CD14-positive monocyte (primary cell): Measurements from ENCODE around the gene VPS37C. TPM values are rescaled to one million over a fixed set of nuclear protein-coding genes. Genes with fewer than 3 reads are reported as not detected.

Experiments
- DNase-seq, 3 donors: peaks; one replicate each; pipeline ENCODE4 v3.0.0-alpha.2; 2011 to 2022
- H2AFZ ChIP-seq: 2 replicates; pipeline ENCODE4 v1.6.0; 2012; ENCODE audit warnings: mild to moderate bottlenecking, low read depth, low read length, inconsistent platforms; ENCODE audit not compliant: insufficient read depth, poor library complexity, severe bottlenecking
- H3K27ac ChIP-seq, 2 donors: 1 replicate in 1 of 2; 2 replicates in 1 of 2; pipeline ENCODE4 v1.5.1; 2012 to 2013; ENCODE audit warnings: low read length in 2 of 2, control low read depth in 1 of 2, inconsistent platforms in 1 of 2, low read depth in 1 of 2, mild to moderate bottlenecking in 1 of 2
- H3K27me3 ChIP-seq, 2 donors: one replicate each; pipeline versions ENCODE4 v1.6.0 to v1.6.1; 2011 to 2013; ENCODE audit warnings: low read length in 2 of 2; ENCODE audit not compliant: control insufficient read depth in 2 of 2, insufficient read depth in 2 of 2
- H3K36me3 ChIP-seq, 2 donors: replicated peaks in 1 of 2; 1 replicate in 1 of 2; 2 replicates in 1 of 2; pipeline versions ENCODE4 v1.5.1 to v1.6.1; 2012 to 2013; ENCODE audit warnings: low read length in 2 of 2, control low read depth in 1 of 2, inconsistent platforms in 1 of 2, mild to moderate bottlenecking in 1 of 2; ENCODE audit not compliant: insufficient read depth in 2 of 2, control insufficient read depth in 1 of 2
- H3K4me1 ChIP-seq, 2 donors: 1 replicate in 1 of 2; 2 replicates in 1 of 2; pipeline versions ENCODE4 v1.5.1 to v1.6.1; 2012 to 2013; ENCODE audit warnings: low read length in 2 of 2, control low read depth in 1 of 2, inconsistent platforms in 1 of 2, mild to moderate bottlenecking in 1 of 2, moderate library complexity in 1 of 2; ENCODE audit not compliant: insufficient read depth in 2 of 2, control insufficient read depth in 1 of 2
- H3K4me2 ChIP-seq: replicated peaks from 2 replicates; pipeline ENCODE3; 2012; ENCODE audit warnings: low read length, moderate library complexity, mild to moderate bottlenecking; ENCODE audit not compliant: poor library complexity, severe bottlenecking; ENCODE audit errors: extremely low read depth
- H3K4me3 ChIP-seq, 3 experiments: fragments of 200-600 bp in 1 of 3; sonication (generic) in 1 of 3; replicated peaks in 1 of 3; 1 replicate in 2 of 3; 2 replicates in 1 of 3; pipeline ENCODE4 v1.5.1; 2011 to 2013; ENCODE audit warnings: low read length in 3 of 3, mild to moderate bottlenecking in 3 of 3, control low read depth in 2 of 3, low read depth in 2 of 3, inconsistent platforms in 1 of 3, moderate library complexity in 1 of 3
- H3K79me2 ChIP-seq: 2 replicates; pipeline ENCODE4 v1.6.0; 2012; ENCODE audit warnings: mild to moderate bottlenecking, control low read depth, inconsistent platforms, low read length, moderate library complexity; ENCODE audit not compliant: insufficient read depth
- H3K9ac ChIP-seq: 2 replicates; pipeline ENCODE4 v1.6.0; 2017; ENCODE audit warnings: low read length, mild to moderate bottlenecking; ENCODE audit not compliant: insufficient read depth, poor library complexity, severe bottlenecking
- H3K9me3 ChIP-seq, 2 donors: replicated peaks in 1 of 2; 1 replicate in 1 of 2; 2 replicates in 1 of 2; pipeline versions ENCODE4 v1.5.1 to v1.6.1; 2012 to 2013; ENCODE audit warnings: low read length in 2 of 2, control low read depth in 1 of 2; ENCODE audit not compliant: control insufficient read depth in 1 of 2, insufficient read depth in 1 of 2
- H4K20me1 ChIP-seq: 2 replicates; pipeline ENCODE4 v1.6.0; 2012; ENCODE audit warnings: mild to moderate bottlenecking, low read length, control low read depth, moderate library complexity; ENCODE audit not compliant: insufficient read depth
- H3K27ac Mint-ChIP-seq, 7 donors: one replicate each; pipeline ENCODE4 v1.8.0; 2020; ENCODE audit warnings: mild to moderate bottlenecking in 7 of 7, mixed read lengths in 7 of 7, moderate library complexity in 6 of 7, inconsistent platforms in 2 of 7
- H3K27me3 Mint-ChIP-seq, 3 donors: one replicate each; pipeline ENCODE4 v1.8.0; 2021 to 2022; ENCODE audit warnings: low read depth in 3 of 3, mild to moderate bottlenecking in 3 of 3, mixed read lengths in 3 of 3, moderate library complexity in 3 of 3, inconsistent platforms in 1 of 3
- H3K36me3 Mint-ChIP-seq, 2 donors: one replicate each; pipeline ENCODE4 v1.8.0; 2020; ENCODE audit warnings: mixed read lengths in 2 of 2, inconsistent platforms in 1 of 2, mild to moderate bottlenecking in 1 of 2
- H3K4me1 Mint-ChIP-seq: one replicate; pipeline ENCODE4 v1.8.0; 2020; ENCODE audit warnings: mild to moderate bottlenecking, mixed read lengths
- H3K4me3 Mint-ChIP-seq, 2 donors: one replicate each; pipeline ENCODE4 v1.8.0; 2020; ENCODE audit warnings: mild to moderate bottlenecking in 2 of 2, mixed read lengths in 2 of 2, moderate library complexity in 1 of 2
- H3K9me3 Mint-ChIP-seq, 7 donors: one replicate each; pipeline ENCODE4 v1.8.0; 2020 to 2022; ENCODE audit warnings: mixed read lengths in 7 of 7, mild to moderate bottlenecking in 6 of 7, moderate library complexity in 6 of 7, inconsistent platforms in 2 of 7
- CTCF ChIP-seq: fragments of 200-600 bp; IDR thresholded peaks from one replicate; pipeline ENCODE4 v1.8.0; 2022; ENCODE audit warnings: antibody characterized with exemption, mild to moderate bottlenecking
- WGBS: methylation state at CpG from one replicate; pipeline ENCODE4 v1.1.5; 2013; ENCODE audit warnings: missing lambda C conversion rate; ENCODE audit not compliant: insufficient coverage; 5-methylcytosine and 5-hydroxymethylcytosine counted together
- intact Hi-C, 2 donors: fragments of 100-400 bp; cut with micrococcal nuclease; formaldehyde crosslinking; loops; one replicate each; pipeline versions ENCODE4 v1.15.0 to v1.15.1; 2023
- polyA plus RNA-seq, 3 donors: library from polyadenylated mRNA; depleted of rRNA in 1 of 3; unstranded in 2 of 3; stranded (reverse) in 1 of 3; fragments of 300-500 nt in 2 of 3; fragments of >200 nt in 1 of 3; fragmentation: Illumina TruSeq in 2 of 3; gene quantifications; 1 replicate in 2 of 3; 2 replicates in 1 of 3; pipeline ENCODE4 v1.2.3, GENCODE V29; 2012 to 2021

Gene VPS37C
- polyA plus RNA-seq, 3 donors = 1.9 to 25.1 (median 3.8) TPM

- no peak overlapping the region for H3K4me3 Mint-ChIP-seq
- H3K27me3 ChIP-seq = no peaks in the 10 kb centered on the region
- 98% methylated on average over 8 of the region's 8 CpGs for WGBS
- peaks cover 0 to 4% (median 0%) of the 10 kb centered on the region in 3 donors for H3K27me3 Mint-ChIP-seq
- no peaks in the 10 kb centered on the region for H3K9me3 ChIP-seq
- peaks cover 6 to 13% of the 10 kb centered on the region in 2 donors for H3K4me1 ChIP-seq
- peak overlapping the region in 1 of 2 donors; percentile 21 for H3K27ac ChIP-seq
- no peaks in the 10 kb centered on the region for H3K9me3 Mint-ChIP-seq
- intact Hi-C loops = loop anchor here (2.0 to 10.0 kb wide), 2 partner anchors 56 to 296 kb away; no protein-coding TSS in a partner anchor
- H2AFZ ChIP-seq = no peak overlapping the region
- peak overlapping the region in 4 of 7 donors; percentile 10 to 78 (median 43) for H3K27ac Mint-ChIP-seq
- TF ChIP-seq CTCF = no peak
- peaks cover 57 to 74% of the 10 kb centered on the region in 2 donors for H3K36me3 ChIP-seq
- H3K36me3 Mint-ChIP-seq = peaks cover 48 to 69% of the 10 kb centered on the region in 2 donors
- no peak overlapping the region for H3K4me3 ChIP-seq
- H3K4me2 ChIP-seq = no peak overlapping the region
- H3K79me2 ChIP-seq = no peaks in the 10 kb centered on the region
- H3K4me1 Mint-ChIP-seq = peaks cover 7% of the 10 kb centered on the region
- no peak overlapping the region for H3K9ac ChIP-seq
- H4K20me1 ChIP-seq = peaks cover 73% of the 10 kb centered on the region
- DNase-seq = no peak
Measured at GRCh38 chr11:61131186-61131585, 30.0 kb downstream of the VPS37C start.

GRCh38 chr11:61129639-61130523, 31.3 kb downstream of the VPS37C start:
- peaks cover 0 to 1% (median 0%) of the 10 kb centered on the region in 3 donors for H3K27me3 Mint-ChIP-seq
- intact Hi-C loops = loop anchor here (1.0 to 10.0 kb wide), 5 partner anchors 43 to 295 kb away; no protein-coding TSS in a partner anchor
- peak overlapping the region in 1 of 2 donors; percentile 65 for H3K27ac ChIP-seq
- WGBS = 37% methylated on average over 28 of the region's 33 CpGs
- H3K9ac ChIP-seq = peak overlapping the region; percentile 17
- peaks cover 43 to 56% of the 10 kb centered on the region in 2 donors for H3K36me3 Mint-ChIP-seq
- peaks cover 69% of the 10 kb centered on the region for H4K20me1 ChIP-seq
- DNase-seq = peak; percentile 82 to 89 (median 88)
- no peaks in the 10 kb centered on the region for H3K27me3 ChIP-seq
- no peak overlapping the region for H2AFZ ChIP-seq
- TF ChIP-seq CTCF = peak; percentile 100
- H3K9me3 Mint-ChIP-seq = no peaks in the 10 kb centered on the region
- H3K4me3 ChIP-seq = peak overlapping the region in 1 of 3 experiments; percentile 21
- H3K79me2 ChIP-seq = no peaks in the 10 kb centered on the region
- H3K27ac Mint-ChIP-seq = peak overlapping the region; percentile 4 to 86 (median 81)
- peaks cover 6 to 13% of the 10 kb centered on the region in 2 donors for H3K4me1 ChIP-seq
- peak overlapping the region; percentile 27 for H3K4me2 ChIP-seq
- peaks cover 7% of the 10 kb centered on the region for H3K4me1 Mint-ChIP-seq
- H3K9me3 ChIP-seq = no peaks in the 10 kb centered on the region
- H3K36me3 ChIP-seq = peaks cover 49 to 61% of the 10 kb centered on the region in 2 donors
- H3K4me3 Mint-ChIP-seq = peak overlapping the region; percentile 52 to 58
